GM19467 (cell line): ENCODE results near the gene DMRT3.

Source experiments
- ATAC-seq: cut with Tn5 transposase; IDR thresholded peaks from one replicate; pipeline ENCODE4 v1.9.1; 2021; ENCODE audit warnings: mild to moderate bottlenecking, moderate library complexity; ENCODE audit not compliant: unreplicated experiment

The DMRT3 gene, protein sequence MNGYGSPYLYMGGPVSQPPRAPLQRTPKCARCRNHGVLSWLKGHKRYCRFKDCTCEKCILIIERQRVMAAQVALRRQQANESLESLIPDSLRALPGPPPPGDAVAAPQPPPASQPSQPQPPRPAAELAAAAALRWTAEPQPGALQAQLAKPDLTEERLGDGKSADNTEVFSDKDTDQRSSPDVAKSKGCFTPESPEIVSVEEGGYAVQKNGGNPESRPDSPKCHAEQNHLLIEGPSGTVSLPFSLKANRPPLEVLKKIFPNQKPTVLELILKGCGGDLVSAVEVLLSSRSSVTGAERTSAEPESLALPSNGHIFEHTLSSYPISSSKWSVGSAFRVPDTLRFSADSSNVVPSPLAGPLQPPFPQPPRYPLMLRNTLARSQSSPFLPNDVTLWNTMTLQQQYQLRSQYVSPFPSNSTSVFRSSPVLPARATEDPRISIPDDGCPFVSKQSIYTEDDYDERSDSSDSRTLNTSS

GRCh38 chr9:976258-976942 is at the start of gene DMRT3:
Gene DMRT3, plus strand, starts transcription at chr9:976655. Its CDS starts 347 bp downstream, at chr9:977002.
- ATAC-seq: no peak

GRCh38 chr9:926976-927375 is 49.5 kb upstream of the DMRT3 start:
- ATAC-seq: no peak

DNA sequence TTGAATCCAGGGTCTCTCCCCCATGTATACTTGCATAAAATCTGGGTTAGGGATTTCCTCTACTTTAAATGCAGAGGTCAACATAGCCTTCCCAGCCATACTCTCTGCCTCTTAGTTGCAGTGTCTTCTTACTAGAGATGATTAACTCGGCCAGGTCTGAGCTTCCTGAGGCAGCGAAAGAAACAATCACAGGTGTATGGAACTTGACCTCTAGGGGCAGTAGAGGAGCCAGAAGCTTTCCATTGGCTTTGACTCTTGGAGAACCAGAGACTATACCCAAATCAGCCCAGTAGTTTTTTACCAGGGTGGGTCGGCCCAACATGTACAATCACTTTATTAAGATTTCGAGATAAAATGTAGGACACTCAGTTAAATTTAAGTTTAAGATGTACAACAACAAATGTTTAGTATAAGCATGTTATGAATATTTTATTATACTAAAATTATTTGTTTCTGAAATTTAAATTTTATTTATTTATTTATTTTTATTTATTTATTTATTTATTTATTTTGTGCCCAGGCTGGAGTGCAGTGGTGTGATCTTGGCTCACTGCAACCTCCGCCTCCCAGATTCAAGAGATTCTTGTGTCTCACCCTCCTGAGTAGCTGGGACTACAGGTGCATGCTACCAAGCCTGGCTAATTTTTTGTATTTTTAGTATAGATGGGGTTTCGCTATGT is 48.0 kb upstream of the DMRT3 start:
- peak; percentile 92 for ATAC-seq

DNA sequence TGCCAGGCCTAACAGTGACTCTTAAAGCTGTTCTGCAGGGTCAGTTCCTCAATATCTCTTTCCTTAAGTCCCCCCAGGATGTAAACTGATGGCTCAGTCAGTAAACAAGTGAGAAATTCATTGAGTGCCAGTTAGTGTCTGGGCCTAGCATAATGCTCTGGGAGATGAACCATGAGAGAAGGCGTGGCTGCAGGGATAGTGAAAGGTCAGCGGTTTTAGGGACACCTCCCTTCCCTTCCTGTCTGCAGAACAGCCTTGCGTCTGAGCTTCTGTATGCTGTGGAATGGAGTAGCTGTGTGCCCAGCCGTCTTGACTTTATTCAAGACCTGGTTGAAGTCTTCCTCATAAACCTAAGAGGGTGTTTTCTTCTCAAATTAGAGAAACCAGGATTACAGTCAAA is 46.7 kb upstream of the DMRT3 start:
- no peak for ATAC-seq

- no peak for ATAC-seq
These were observed 43.1 kb upstream of the DMRT3 start for GRCh38 chr9:933356-933755.

DNA sequence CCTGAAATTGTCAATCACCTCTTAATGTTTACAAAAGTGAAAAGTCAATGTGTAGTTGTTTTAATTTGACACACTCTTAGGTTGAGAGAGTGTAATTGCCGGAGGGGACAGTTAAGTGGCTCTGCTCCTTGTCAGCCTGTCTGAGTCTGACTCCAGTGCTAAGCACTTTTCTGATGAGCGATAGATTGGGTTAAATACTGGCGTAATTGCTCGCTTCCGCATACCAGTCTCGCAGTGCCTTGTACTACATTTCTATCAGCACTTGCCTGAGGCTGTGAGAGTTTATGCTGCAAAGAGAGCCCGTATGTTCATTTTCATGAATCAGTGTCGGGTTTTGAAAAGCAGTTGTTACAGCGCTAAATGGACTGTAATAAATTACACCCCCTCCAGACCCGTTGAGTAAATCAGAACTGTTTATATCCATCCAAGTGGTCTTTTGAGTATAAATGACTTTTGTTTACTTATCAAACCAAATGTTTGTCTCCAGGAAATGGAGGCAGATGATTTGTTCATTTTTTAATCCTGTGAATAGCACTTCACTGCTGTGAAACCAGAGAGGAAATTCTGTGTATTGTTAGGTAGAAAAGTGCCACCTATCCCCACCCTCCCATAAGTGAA is 41.0 kb upstream of the DMRT3 start:
- ATAC-seq: no peak

DNA sequence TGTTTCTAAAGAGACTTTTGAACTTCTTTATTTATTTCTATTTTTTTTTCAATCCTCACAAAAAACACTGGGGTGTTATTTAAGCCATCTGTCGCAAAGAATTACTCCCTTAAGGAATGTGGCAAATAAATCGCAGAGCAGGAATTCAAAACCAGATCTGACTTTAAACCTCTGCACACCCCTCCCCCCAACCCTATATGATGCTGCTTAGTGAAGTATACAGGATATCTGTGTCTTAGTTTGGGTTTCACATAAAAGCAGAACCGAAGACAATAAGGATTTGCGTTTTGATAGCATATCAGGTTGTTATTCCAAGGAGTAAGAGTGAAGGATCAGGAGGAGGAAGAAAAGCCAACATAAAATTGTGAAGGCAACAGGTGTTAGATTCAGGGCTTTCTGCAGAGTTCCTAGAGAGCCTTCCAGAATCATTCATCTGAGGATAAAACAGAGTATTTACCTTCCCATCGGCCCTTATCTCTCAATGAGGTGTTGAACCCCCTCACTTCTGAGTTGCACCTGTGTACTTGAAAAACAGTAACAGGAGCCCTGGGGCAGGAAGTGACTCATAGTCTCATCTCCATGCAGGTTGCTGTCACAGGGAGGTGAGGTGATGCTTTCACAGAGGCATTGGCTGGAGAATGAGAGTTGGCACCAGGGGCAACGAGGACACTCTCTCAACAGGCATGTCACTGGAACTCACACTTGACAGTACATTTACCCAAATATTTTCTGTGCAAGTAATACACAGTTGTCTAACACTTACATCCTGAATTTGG is 33.5 kb upstream of the DMRT3 start:
- no peak for ATAC-seq

GRCh38 chr9:947985-948384 is 28.5 kb upstream of the DMRT3 start:
- no peak for ATAC-seq

- no peak for ATAC-seq
These were observed 28.0 kb upstream of the DMRT3 start for GRCh38 chr9:948497-948896.

- no peak for ATAC-seq
These were observed 26.3 kb upstream of the DMRT3 start for GRCh38 chr9:950139-950538.

GRCh38 chr9:952546-952945 is 23.9 kb upstream of the DMRT3 start:
- ATAC-seq: no peak

GRCh38 chr9:959105-959504 is 17.4 kb upstream of the DMRT3 start:
- ATAC-seq: no peak

DNA sequence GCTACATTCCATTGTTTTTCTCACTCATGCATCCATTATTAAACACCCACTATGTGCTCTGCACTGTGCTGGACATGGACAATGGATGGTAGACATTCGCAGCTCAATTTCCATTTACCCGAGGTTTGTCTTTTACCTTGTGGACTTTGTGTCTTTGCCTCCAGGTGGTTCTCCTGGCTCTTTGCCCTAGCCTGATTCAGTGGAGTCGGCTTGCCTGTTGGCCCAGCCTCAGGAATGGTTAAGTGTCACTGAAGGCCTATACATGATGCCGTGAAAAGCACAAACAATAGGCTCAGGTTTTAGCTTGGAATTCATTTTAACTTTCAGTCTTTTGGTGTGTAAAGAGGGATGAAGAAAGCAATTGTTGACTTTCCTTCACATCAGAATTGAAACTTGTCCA is 16.5 kb upstream of the DMRT3 start:
- ATAC-seq: no peak

- no peak for ATAC-seq
These were observed 14.4 kb upstream of the DMRT3 start for GRCh38 chr9:962023-962422.

- no peak for ATAC-seq
These were observed 11.0 kb upstream of the DMRT3 start for GRCh38 chr9:965497-965896.

DNA sequence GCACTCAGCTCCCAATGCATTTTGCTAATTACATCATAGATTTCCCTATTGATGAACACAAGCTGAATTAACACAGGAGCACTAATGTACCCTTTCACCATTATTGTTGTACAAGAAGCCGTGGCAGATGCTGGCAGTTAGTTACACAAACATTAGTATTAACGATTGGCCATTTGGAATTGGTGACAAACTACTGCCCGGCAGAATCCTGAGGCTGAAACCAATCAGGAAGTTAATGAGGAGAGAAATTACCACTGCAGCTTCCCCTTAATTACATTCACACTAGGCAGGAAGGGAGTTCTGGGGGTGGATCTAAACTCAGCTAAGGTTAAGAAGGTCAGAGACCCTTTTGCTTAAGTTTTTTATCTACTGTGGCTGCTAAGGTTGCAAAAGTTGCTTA is 9.6 kb upstream of the DMRT3 start:
- ATAC-seq: no peak

GRCh38 chr9:967436-967835 is 9.0 kb upstream of the DMRT3 start:
- no peak for ATAC-seq

GRCh38 chr9:967903-968641 is 8.4 kb upstream of the DMRT3 start:
- ATAC-seq: no peak

DNA sequence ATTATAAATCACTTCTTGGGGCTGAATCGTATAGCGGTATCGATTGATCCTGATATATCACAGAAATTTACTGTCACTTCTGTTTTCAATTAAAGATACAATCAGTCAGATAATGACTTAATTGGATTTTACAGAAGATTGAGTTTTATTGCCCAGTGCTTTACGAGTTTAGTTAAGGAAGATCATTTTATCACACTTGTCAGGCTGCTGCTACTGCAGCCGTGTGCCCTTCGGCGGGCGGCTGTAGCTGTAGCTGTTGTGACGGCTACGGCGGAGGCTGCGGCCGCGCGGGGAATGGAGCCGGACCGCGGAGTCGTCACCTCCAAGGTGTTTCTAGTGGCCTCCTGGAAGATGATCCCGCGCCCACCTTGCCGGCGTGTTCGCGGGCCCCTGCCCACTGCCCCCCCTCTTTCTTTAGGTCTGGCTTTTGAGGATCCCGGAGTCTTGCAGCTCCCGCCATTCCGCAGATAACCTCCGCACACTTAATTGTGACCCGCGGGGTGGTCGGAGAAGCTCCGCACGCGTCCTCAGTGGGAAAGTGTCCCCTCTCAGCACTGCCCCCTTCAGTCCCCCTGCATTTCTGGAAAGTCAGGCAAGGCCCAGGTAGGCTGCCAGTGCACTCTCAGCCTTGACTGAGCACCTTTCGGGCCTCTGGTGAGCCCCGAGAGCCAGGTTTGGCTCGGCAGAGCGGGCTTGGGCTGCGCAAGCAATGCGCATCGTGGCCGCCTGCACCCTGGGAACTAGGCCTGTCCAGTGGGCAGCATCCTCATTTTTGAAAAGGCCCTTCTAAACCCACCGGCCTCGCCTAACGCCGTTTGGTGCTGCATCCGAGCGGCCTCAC is 6.9 kb upstream of the DMRT3 start:
- no peak for ATAC-seq
